Parathyroid adenoma (tissue), 2 donors: ENCODE data around the gene YJU2.

Source experiments
- H2AFZ ChIP-seq: fragments of 300-600 bp; sonication (generic); one replicate; pipeline ENCODE4 v1.7.0; 2017; ENCODE audit warnings: antibody characterized with exemption, mild to moderate bottlenecking
- H3K27ac ChIP-seq: fragments of 300-600 bp; sonication (generic); one replicate; pipeline ENCODE4 v1.7.0; 2017
- H3K27me3 ChIP-seq: fragments of 300-600 bp; sonication (generic); one replicate; pipeline ENCODE4 v1.7.0; 2017; ENCODE audit warnings: low read length; ENCODE audit not compliant: control insufficient read depth, insufficient read depth
- H3K36me3 ChIP-seq: fragments of 300-600 bp; sonication (generic); one replicate; pipeline ENCODE4 v1.7.0; 2017; ENCODE audit warnings: low read length; ENCODE audit not compliant: control insufficient read depth, insufficient read depth
- H3K4me1 ChIP-seq: fragments of 300-600 bp; sonication (generic); one replicate; pipeline ENCODE4 v1.7.0; 2017; ENCODE audit warnings: control low read depth
- H3K4me2 ChIP-seq: fragments of 300-600 bp; sonication (generic); one replicate; pipeline ENCODE4 v1.7.0; 2017; ENCODE audit warnings: low read length
- H3K4me3 ChIP-seq: fragments of 300-600 bp; sonication (generic); one replicate; pipeline ENCODE4 v1.7.0; 2017; ENCODE audit warnings: low read depth, low read length
- H3K79me2 ChIP-seq: fragments of 300-600 bp; sonication (generic); one replicate; pipeline ENCODE4 v1.7.0; 2017; ENCODE audit warnings: control low read depth
- H3K9ac ChIP-seq: fragments of 300-600 bp; sonication (generic); one replicate; pipeline ENCODE4 v1.7.0; 2017; ENCODE audit warnings: mild to moderate bottlenecking
- H3K9me3 ChIP-seq: fragments of 300-600 bp; sonication (generic); one replicate; pipeline ENCODE4 v1.7.0; 2017; ENCODE audit warnings: low read length; ENCODE audit not compliant: control insufficient read depth
- CTCF ChIP-seq: fragments of 300-600 bp; sonication (generic); IDR thresholded peaks from one replicate; pipeline ENCODE4 v1.7.0; 2017; ENCODE audit warnings: antibody characterized with exemption, mild to moderate bottlenecking
- donor health status: primary hyperparathyroidism.

YJU2 gene

GRCh38 chr19:4258181-4258580, 11.3 kb downstream of the YJU2 start:
- no peaks in the 10 kb centered on the region for H3K27me3 ChIP-seq
- peaks cover 3% of the 10 kb centered on the region for H3K79me2 ChIP-seq
- no peak overlapping the region for H3K27ac ChIP-seq
- H3K36me3 ChIP-seq: no peaks in the 10 kb centered on the region
- no peak overlapping the region for H3K4me2 ChIP-seq
- H3K9ac ChIP-seq: no peak overlapping the region
- H3K9me3 ChIP-seq: no peaks in the 10 kb centered on the region
- no peak overlapping the region for H2AFZ ChIP-seq
- TF ChIP-seq CTCF: no peak
- H3K4me1 ChIP-seq: no peaks in the 10 kb centered on the region
- no peak overlapping the region for H3K4me3 ChIP-seq

DNA sequence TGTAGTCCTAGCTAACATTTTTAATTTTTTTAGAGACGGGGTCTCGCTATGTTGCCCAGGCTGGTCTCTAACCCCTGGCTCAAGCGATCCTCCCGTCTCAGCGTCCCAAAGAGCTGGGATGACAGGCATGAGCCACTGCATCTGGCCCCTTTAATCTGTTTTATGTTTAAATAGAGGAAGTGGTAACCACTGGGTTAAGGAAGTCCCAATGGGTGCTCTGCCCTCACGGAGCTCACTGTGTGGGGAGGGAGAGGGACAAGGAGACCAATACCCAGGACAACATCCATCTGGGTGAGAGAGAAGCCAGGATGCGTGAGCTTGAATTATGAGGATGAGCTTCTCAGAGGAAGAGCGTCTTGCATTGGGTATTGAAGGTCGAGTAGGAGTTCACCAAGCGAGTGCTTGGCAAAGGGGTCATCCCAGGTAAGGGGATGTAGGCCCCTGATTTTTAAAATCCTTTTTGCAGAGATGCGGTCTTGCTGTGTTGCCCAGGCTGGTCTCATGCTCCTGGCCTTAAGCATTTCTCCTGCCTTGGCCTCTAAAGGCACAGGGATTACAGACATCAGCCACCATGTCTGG, 13.8 kb downstream of the YJU2 start:
- Histone ChIP-seq H3K4me1 (no peaks in the 10 kb centered on the region), H3K79me2 (peaks cover 3% of the 10 kb centered on the region), H3K4me2 (no peak overlapping the region), H3K9me3 (no peaks in the 10 kb centered on the region), H3K9ac (no peak overlapping the region), H3K27ac (no peak overlapping the region), H2AFZ (no peak overlapping the region), H3K4me3 (no peak overlapping the region), H3K36me3 (no peaks in the 10 kb centered on the region), H3K27me3 (no peaks in the 10 kb centered on the region)
- TF ChIP-seq CTCF: no peak

DNA sequence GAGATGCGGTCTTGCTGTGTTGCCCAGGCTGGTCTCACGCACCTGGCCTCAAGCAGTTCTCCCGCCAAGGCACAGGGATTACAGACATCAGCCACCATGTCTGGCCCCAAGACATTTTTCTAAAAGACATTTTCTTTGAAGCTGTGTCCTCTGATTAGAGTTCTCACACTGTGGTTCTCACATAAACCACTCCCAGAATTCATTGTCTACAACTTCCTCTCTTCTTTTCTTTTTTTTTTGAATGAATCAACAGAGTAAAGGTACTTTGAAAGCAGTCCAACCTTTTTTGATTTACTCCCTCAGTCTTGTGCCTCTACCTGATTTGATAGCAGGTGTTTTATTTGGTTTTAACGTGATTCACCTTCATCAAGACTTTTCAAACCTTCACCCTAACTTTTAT, 17.9 kb downstream of the YJU2 start:
- H3K4me2 ChIP-seq: no peak overlapping the region
- no peaks in the 10 kb centered on the region for H3K27me3 ChIP-seq
- no peak for TF ChIP-seq CTCF
- H3K9ac ChIP-seq: no peak overlapping the region
- H3K4me1 ChIP-seq: no peaks in the 10 kb centered on the region
- H3K36me3 ChIP-seq: no peaks in the 10 kb centered on the region
- no peak overlapping the region for H3K27ac ChIP-seq
- no peaks in the 10 kb centered on the region for H3K79me2 ChIP-seq
- no peak overlapping the region for H3K4me3 ChIP-seq
- H3K9me3 ChIP-seq: no peaks in the 10 kb centered on the region
- H2AFZ ChIP-seq: no peak overlapping the region

DNA sequence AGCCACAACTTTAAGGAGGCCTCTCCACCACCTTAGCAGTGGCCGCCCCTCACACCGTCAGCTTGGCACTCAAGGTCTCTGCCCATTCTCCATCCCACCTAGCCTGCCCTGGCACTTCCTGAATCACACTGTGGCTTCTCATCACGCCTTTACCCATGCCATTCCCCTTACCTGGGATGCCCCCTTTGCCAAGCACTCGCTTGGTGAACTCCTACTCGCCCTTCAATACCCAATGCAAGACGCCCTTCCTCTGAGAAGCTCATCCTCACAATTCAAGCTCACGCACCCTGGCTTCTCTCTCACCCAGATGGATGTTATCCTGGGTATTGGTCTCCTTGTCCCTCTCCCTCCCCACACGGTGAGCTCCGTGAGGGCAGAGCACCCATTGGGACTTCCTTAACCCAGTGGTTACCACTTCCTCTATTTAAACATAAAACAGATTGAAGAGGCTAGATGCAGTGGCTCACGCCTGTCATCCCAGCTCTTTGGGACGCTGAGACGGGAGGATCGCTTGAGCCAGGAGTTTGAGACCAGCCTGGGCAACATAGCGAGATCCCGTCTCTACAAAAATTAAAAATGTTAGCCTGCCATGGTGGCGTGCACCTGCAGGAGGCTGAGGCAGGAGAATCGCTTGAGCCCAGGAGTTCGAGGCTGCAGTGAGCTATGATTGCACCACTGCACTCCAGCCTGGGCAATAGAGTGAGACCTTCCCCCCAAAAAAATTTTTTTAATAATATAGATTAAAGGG, 19.5 kb downstream of the YJU2 start:
- Histone ChIP-seq H3K27ac (no peak overlapping the region), H3K9ac (no peak overlapping the region), H3K4me3 (no peak overlapping the region), H3K36me3 (no peaks in the 10 kb centered on the region), H3K79me2 (no peaks in the 10 kb centered on the region), H3K9me3 (no peaks in the 10 kb centered on the region), H3K4me1 (no peaks in the 10 kb centered on the region), H3K27me3 (no peaks in the 10 kb centered on the region), H2AFZ (no peak overlapping the region), H3K4me2 (no peak overlapping the region)
- no peak for TF ChIP-seq CTCF
